HG03175 (cell line): ENCODE measurements around the gene REM2.
"Not testable (repeated sequence)": the region's sequence is repeated elsewhere in the genome, so short reads cannot be mapped to it uniquely, and the experiment has no call there.

Experiments used
- ATAC-seq: cut with Tn5 transposase; IDR thresholded peaks from one replicate; pipeline ENCODE4 v1.9.1; 2021; ENCODE audit warnings: mild to moderate bottlenecking, moderate library complexity; ENCODE audit not compliant: unreplicated experiment

The REM2 gene

GRCh38 chr14:22893706-22894105 is 10.7 kb downstream of the REM2 start:
- no peak for ATAC-seq

- ATAC-seq = no peak
These were observed 12.4 kb downstream of the REM2 start for GRCh38 chr14:22895402-22895801.

GRCh38 chr14:22896356-22896755 is 13.3 kb downstream of the REM2 start:
- no peak for ATAC-seq

- ATAC-seq = no peak
These were observed 13.7 kb downstream of the REM2 start for GRCh38 chr14:22896760-22897159.

- no peak for ATAC-seq
These were observed 14.3 kb downstream of the REM2 start for GRCh38 chr14:22897357-22897756.

- no peak for ATAC-seq
These were observed 15.5 kb downstream of the REM2 start for GRCh38 chr14:22898302-22899090.

- peak; percentile 55 for ATAC-seq
These were observed 17.2 kb downstream of the REM2 start for GRCh38 chr14:22900081-22900799.

GRCh38 chr14:22901799-22902198 is 18.8 kb downstream of the REM2 start:
- ATAC-seq = no peak

GRCh38 chr14:22903742-22904087 is 20.7 kb downstream of the REM2 start:
- ATAC-seq = no peak

- no peak for ATAC-seq
These were observed 22.6 kb downstream of the REM2 start for GRCh38 chr14:22905627-22906026.

- no peak for ATAC-seq
These were observed 23.1 kb downstream of the REM2 start for GRCh38 chr14:22906073-22906472.

- ATAC-seq = no peak
These were observed 24.4 kb downstream of the REM2 start for GRCh38 chr14:22907429-22907828.

GRCh38 chr14:22908601-22909000 is 25.6 kb downstream of the REM2 start:
- no peak for ATAC-seq

- no peak for ATAC-seq
These were observed 27.9 kb downstream of the REM2 start for GRCh38 chr14:22910916-22911315.

GRCh38 chr14:22914836-22915235 is 31.8 kb downstream of the REM2 start:
- ATAC-seq = not testable (repeated sequence)

- ATAC-seq = no peak
These were observed 33.0 kb downstream of the REM2 start for GRCh38 chr14:22915886-22916521.

GRCh38 chr14:22918804-22919600 is 36.0 kb downstream of the REM2 start, which contains the start of gene RBM23:
Gene RBM23, minus strand, starts transcription at chr14:22919149.
- peak; percentile 95 for ATAC-seq

GRCh38 chr14:22919601-22919921 is 36.5 kb downstream of the REM2 start:
- ATAC-seq = no peak

- no peak for ATAC-seq
These were observed 37.7 kb downstream of the REM2 start for GRCh38 chr14:22920697-22921096.

GRCh38 chr14:22922294-22922693 is 39.3 kb downstream of the REM2 start:
- ATAC-seq = no peak

- no peak for ATAC-seq
These were observed 40.7 kb downstream of the REM2 start for GRCh38 chr14:22923746-22924145.
